ENCODE measurements around the gene CYP4B1.

CYP4B1 gene

DNA sequence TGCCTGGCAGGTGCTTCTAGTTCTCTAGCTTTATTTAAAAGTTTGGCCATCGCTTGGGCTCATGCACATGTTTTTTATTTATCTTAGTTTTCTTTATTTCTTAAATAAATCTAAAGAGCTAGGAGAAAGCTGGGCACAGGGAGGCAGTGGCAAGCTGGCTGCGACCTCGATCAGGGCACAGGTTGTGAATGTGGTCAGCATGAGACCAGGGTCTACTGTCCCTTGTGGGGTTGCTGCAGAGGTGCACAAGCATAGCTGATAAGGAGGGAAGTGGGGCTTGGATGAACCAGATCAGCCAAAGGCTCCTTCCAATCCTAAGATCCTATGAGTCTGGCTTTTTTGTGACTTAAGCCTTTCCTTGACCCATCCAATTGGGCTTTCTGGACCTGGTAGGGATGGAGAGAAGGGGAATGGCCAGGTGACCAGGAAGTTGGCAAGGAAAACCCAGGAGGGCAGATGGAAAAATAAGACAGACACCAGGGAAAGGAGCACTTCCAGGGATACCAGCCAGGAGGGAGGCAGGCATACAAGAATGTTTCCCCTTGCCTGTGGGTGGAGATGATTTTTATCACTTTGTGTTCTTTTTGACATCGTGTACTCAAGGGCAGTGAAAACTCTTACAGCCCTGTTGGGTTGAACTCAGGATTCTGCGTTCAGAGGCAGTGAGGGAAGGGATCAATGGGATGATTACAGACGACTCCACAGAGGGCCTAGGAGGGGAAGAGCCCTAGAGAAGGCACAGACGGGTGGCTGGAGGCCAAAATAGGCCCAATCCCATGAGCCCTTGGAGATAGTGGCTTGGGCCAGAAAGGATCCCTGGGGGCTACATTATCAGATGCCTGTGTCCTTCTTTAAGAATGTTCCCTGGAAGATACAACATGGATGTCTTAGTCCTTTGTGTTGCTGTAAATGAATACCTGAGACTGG is 8.5 kb downstream of the CYP4B1 start:
- ChIA-PET POLR2A (ENCODE audit: low non-redundant PET) (no interaction called here), CTCF (no interaction called here)

DNA sequence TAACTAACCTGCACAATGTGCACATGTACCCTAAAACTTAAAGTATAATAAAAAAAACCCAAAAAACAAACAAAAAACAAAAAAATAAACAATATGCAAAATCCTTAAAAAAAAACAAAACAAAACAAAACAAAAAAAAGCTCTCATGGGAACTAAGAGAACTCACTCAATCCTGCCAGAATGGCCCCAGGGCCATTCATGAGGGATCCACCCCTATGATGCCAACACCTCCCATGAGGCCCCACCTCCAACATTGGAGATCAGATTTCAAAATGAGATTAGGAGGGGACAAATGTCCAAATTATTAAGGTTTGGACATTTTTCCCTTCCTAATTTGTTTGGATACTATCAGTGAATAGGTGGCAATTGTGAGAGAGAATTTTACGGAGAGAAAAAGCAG is 10.2 kb downstream of the CYP4B1 start:
- ChIA-PET CTCF (no interaction called here), POLR2A (ENCODE audit: low non-redundant PET) (no interaction called here)

More for the DNA sequence above, 8.5 kb downstream of the CYP4B1 start:
- TF ChIP-seq, protein P1, sequence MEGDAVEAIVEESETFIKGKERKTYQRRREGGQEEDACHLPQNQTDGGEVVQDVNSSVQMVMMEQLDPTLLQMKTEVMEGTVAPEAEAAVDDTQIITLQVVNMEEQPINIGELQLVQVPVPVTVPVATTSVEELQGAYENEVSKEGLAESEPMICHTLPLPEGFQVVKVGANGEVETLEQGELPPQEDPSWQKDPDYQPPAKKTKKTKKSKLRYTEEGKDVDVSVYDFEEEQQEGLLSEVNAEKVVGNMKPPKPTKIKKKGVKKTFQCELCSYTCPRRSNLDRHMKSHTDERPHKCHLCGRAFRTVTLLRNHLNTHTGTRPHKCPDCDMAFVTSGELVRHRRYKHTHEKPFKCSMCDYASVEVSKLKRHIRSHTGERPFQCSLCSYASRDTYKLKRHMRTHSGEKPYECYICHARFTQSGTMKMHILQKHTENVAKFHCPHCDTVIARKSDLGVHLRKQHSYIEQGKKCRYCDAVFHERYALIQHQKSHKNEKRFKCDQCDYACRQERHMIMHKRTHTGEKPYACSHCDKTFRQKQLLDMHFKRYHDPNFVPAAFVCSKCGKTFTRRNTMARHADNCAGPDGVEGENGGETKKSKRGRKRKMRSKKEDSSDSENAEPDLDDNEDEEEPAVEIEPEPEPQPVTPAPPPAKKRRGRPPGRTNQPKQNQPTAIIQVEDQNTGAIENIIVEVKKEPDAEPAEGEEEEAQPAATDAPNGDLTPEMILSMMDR (conservative IDR thresholded peaks at IDR 0.05; ENCODE audit: low read depth): no peak
- no peak for DNase-seq (ENCODE audit: low spot score)
- no peak overlapping the region for H3K27ac ChIP-seq

DNA sequence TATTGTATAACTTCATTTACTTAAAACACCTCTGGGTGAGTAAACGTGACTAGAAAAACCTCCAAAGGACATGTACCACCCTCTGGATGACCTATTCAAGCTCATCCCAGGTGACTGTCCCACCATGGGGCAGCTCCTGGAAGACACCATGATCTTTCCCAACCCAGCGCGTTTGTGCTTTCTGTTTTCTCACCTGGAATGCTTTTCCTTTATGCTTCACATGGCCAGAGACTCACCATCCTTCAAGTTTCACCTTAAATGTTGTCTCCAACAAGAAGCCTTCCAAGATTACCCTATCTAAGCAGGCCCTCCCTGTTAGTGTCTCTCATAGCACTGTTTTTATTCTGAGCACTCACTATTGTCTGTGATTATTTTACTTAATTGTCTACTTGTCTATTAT is 11.1 kb downstream of the CYP4B1 start:
- ChIA-PET CTCF (no interaction called here), POLR2A (ENCODE audit: low non-redundant PET) (no interaction called here)
- no peak overlapping the region for H3K27ac ChIP-seq
- TF ChIP-seq, protein P1 (conservative IDR thresholded peaks at IDR 0.05; ENCODE audit: low read depth): no peak
- DNase-seq (ENCODE audit: low spot score): no peak

More for the DNA sequence above, 10.2 kb downstream of the CYP4B1 start:
- DNase-seq (ENCODE audit: low spot score): no peak
- TF ChIP-seq, protein P1 (conservative IDR thresholded peaks at IDR 0.05; ENCODE audit: low read depth): no peak
- no peak overlapping the region for H3K27ac ChIP-seq

GRCh38 chr1:46810596-46810995 is 11.8 kb downstream of the CYP4B1 start:
- ChIA-PET CTCF (interaction anchor here (0.6 kb wide), 1 partner anchor 65 kb away, joined by 9 read pairs; no protein-coding TSS in a partner anchor), POLR2A (ENCODE audit: low non-redundant PET) (no interaction called here)

DNA sequence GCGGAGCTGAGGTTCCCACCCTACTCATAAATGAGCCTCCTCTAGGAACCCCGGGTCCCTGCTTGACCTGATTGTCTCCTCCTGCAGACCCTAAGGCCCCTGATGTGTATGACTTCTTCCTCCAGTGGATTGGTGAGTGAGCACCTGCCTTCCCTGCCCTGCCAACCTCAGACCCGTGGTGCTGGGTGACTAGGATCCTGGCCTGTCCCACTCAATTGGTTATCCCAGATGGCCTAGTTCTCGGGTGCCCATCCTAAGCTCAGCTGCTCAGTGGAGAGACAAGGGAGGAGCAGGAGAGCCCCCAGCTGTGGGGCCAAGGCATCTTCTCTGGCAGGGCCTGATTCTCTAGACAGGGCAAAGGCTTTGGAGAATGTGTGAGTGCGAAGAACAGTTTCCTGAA is 12.2 kb downstream of the CYP4B1 start:
- H3K27ac ChIP-seq: no peak overlapping the region
- POLR2A ChIA-PET (ENCODE audit: low non-redundant PET): no interaction called here
- CTCF ChIA-PET: interaction anchor here (0.6 kb wide), 1 partner anchor 66 kb away, joined by 9 read pairs; no protein-coding TSS in a partner anchor
- no peak for DNase-seq (ENCODE audit: low spot score)
- TF ChIP-seq, protein P1 (conservative IDR thresholded peaks at IDR 0.05; ENCODE audit: low read depth): no peak

More at GRCh38 chr1:46810596-46810995, 11.8 kb downstream of the CYP4B1 start:
- no peak for DNase-seq (ENCODE audit: low spot score)
- TF ChIP-seq, protein P1 (conservative IDR thresholded peaks at IDR 0.05; ENCODE audit: low read depth): no peak
- H3K27ac ChIP-seq: no peak overlapping the region

DNA sequence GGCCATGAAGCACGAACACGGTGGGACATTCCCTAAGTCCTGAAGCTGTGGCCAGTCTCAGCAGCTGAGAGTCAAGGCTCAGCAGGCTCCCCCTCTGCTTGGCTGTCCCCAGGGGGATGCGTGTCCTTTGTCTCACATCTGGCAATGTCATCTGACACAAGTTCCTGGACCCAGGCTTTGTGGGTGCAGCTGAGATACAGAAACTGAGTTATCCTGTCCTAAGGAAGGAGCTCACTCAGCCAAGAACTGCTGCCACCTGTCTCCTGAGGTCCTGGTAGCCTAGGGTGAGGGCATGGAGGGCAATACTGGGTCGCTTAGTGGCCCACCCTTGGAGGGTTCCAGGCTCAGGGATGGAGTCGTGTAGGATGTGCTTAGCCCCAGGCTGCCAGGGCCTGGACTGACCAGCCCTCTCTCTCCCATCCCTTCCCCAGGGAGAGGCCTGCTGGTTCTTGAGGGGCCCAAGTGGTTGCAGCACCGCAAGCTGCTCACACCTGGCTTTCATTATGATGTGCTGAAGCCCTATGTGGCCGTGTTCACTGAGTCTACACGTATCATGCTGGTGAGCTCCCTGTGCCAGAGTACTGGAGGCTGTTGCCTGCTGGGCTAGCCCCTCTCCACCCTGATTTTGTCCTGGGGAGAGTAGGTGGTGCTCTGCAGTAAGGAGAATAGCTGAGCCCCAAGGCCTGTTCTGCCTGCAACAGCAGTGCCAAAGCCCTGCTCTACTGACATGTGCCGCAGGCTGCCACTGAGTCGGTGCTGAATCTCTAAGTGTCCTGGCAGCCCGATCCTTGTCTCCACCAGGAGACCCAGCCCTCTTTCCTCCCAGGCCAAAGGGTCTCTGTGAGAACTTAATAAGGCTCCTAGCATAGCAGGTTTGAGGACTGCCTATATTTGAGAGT is 13.5 kb downstream of the CYP4B1 start:
- ChIA-PET CTCF (no interaction called here), POLR2A (ENCODE audit: low non-redundant PET) (no interaction called here)
- TF ChIP-seq, protein P1 (conservative IDR thresholded peaks at IDR 0.05; ENCODE audit: low read depth): no peak
- no peak overlapping the region for H3K27ac ChIP-seq
- DNase-seq (ENCODE audit: low spot score): no peak

Measured in RWPE1 (cell line).